Kidney epithelial cell (primary cell): ENCODE results near the gene SORBS1. TPM values are rescaled to one million over a fixed set of nuclear protein-coding genes. Genes with fewer than 3 reads are reported as not detected.

ENCODE experiments used
- DNase-seq: peaks from one replicate; pipeline ENCODE4 v3.0.0-alpha.2; 2010; ENCODE audit warnings: low read depth
- H3K27me3 ChIP-seq: 2 replicates; pipeline ENCODE4 v1.6.0; 2011; ENCODE audit warnings: low read length; ENCODE audit not compliant: control insufficient read depth, insufficient read depth
- H3K36me3 ChIP-seq: 2 replicates; pipeline ENCODE4 v1.5.1; 2011; ENCODE audit warnings: low read length; ENCODE audit not compliant: control insufficient read depth, insufficient read depth
- H3K4me3 ChIP-seq: 2 replicates; pipeline ENCODE4 v1.5.1; 2011; ENCODE audit warnings: low read depth, mild to moderate bottlenecking, control low read depth, low read length
- CTCF ChIP-seq: IDR thresholded peaks from 2 replicates; pipeline ENCODE4 v1.5.1; 2011; ENCODE audit warnings: mild to moderate bottlenecking, moderate library complexity, low read length, control low read depth, inconsistent platforms; ENCODE audit not compliant: insufficient read depth, poor library complexity, severe bottlenecking
- total RNA-seq: library from RNA; depleted of rRNA; stranded (reverse); fragments of >200 nt; gene quantifications from 2 replicates; pipeline ENCODE4 v1.2.3, GENCODE V29; 2015

SORBS1 gene
- total RNA-seq, 1 donor from 2014 or later: 4.9 TPM

GRCh38 chr10:95404864-95405263, 156.3 kb downstream of the SORBS1 start:
- no peak overlapping the region for H3K4me3 ChIP-seq
- H3K27me3 ChIP-seq: no peaks in the 10 kb centered on the region
- H3K36me3 ChIP-seq: no peaks in the 10 kb centered on the region
- TF ChIP-seq CTCF: no peak
- no peak for DNase-seq

- Histone ChIP-seq H3K4me3 (no peak overlapping the region), H3K27me3 (no peaks in the 10 kb centered on the region), H3K36me3 (no peaks in the 10 kb centered on the region)
- TF ChIP-seq CTCF: no peak
- DNase-seq: no peak
Measured at GRCh38 chr10:95404462-95404858, 156.7 kb downstream of the SORBS1 start.

GRCh38 chr10:95403700-95404461, 157.3 kb downstream of the SORBS1 start:
- DNase-seq: no peak
- no peak for TF ChIP-seq CTCF
- no peaks in the 10 kb centered on the region for H3K27me3 ChIP-seq
- H3K36me3 ChIP-seq: no peaks in the 10 kb centered on the region
- no peak overlapping the region for H3K4me3 ChIP-seq

- H3K36me3 ChIP-seq: no peaks in the 10 kb centered on the region
- no peaks in the 10 kb centered on the region for H3K27me3 ChIP-seq
- no peak for TF ChIP-seq CTCF
- no peak overlapping the region for H3K4me3 ChIP-seq
- no peak for DNase-seq
Measured at GRCh38 chr10:95401704-95402469, 159.3 kb downstream of the SORBS1 start.

GRCh38 chr10:95400787-95401186, 160.4 kb downstream of the SORBS1 start:
- no peak for TF ChIP-seq CTCF
- no peaks in the 10 kb centered on the region for H3K36me3 ChIP-seq

More at GRCh38 chr10:95400787-95401186, 160.4 kb downstream of the SORBS1 start:
- no peak for DNase-seq
- no peak overlapping the region for H3K4me3 ChIP-seq
- H3K27me3 ChIP-seq: no peaks in the 10 kb centered on the region
